GM19351 (cell line): ENCODE measurements around the gene YBX3.

Experiments
- ATAC-seq: cut with Tn5 transposase; IDR thresholded peaks from one replicate; pipeline ENCODE4 v1.9.1; 2021; ENCODE audit warnings: mild to moderate bottlenecking, moderate library complexity; ENCODE audit not compliant: unreplicated experiment

Gene YBX3

DNA sequence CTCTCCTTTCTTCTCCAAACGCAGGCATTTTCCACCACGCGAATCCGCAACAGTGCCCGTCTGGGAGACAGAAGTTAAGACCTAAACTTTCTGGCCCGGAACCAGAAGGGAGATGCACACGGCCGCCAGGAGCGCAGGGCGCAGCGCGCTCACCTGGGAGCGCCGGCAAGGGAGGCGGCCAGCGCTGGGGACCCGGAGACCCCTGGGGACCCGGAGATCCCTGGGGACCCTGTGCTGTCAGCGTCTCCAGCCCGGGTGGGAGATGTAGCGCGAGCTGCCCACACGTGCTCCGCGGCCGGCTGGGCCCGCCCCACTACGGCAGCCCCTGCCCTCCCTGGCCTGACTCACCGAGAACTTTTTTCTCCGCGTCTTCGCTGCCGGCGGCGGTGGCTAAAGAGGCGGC lies 620 bp downstream of the YBX3 start:
- ATAC-seq: peak; percentile 44

GRCh38 chr12:10721651-10722501 lies 1.2 kb downstream of the YBX3 start:
- peak; percentile 32 for ATAC-seq

DNA sequence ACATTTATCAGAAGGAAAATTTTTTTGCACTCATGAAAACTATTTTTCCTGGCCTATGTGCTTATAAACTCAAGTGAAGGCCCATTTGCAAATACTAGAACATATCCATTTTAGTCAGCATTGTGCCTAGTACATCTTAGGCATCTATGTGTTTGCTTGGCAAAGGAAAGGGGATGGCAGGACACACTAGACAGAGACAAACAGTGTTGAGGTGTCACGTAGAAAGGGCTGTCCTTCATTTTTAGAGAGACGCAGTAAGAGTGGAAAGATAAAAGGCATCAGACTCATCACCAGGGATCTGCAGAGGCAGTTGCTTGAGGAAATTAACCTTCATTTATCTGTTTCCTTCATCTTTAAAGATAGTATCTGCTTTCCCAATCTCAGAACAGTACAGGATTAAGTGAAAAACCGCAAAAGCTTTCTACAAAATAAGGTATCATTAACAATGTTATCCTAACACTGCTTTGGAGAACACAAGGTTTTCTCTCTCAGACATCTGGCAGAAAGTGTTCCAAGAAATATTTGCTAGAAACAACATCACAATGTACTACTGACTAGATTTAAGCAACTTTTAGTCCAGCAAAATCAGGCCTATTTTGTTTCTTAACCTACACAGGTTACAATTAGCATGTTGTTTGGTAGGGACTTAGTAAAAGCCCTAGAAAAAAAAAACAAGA lies 2.0 kb downstream of the YBX3 start:
- no peak for ATAC-seq

- ATAC-seq: no peak
These were observed 3.6 kb downstream of the YBX3 start for GRCh38 chr12:10719482-10719881.

GRCh38 chr12:10718279-10718821 lies 4.8 kb downstream of the YBX3 start:
- ATAC-seq: no peak

GRCh38 chr12:10717410-10717809 lies 5.7 kb downstream of the YBX3 start:
- no peak for ATAC-seq

DNA sequence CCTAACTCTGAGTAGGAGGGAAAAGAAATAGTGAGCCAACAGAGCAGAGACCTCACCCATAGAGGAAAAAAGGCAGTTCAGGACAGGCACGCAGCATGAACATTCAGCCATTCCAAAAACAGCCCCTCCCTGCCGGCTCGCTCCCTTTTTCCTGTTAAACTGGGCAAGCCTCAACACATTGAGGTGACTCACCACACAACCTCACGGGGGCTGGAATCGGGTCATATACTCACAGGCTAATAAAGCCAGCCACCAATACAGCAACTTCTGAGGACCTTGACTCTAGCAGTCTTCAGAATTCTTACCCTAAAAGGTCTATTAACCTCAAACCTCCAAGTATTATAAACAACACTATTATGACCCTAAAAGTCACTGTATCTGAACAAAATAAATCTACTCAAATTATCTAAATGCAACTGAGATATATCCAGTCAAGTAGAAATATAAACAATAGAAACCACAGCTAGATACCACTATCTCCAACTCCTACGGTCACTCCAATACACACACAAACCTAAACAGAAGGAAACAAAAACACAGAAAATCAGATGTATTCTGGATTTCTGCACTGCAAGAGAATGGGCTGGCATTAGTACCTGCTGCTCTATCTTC lies 6.3 kb downstream of the YBX3 start:
- ATAC-seq: no peak

GRCh38 chr12:10716277-10716676 lies 6.8 kb downstream of the YBX3 start:
- ATAC-seq: no peak

DNA sequence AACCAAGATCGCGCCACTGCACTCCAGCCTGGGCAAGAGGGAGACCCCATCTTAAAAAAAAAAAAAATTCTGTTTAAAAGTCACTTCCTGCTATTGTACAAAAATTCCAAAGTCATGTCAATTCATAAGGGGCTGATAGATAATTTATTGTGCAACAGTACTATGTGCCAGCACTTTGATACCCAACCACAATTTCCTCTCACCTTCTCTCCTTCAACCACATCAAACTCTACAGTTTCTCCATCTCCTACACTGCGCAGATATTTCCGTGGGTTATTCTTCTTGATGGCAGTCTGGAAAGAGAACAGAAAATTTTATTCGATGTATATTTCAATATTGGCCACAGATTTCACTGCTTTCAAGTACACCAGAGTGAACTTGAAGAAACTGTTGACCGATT lies 7.6 kb downstream of the YBX3 start:
- no peak for ATAC-seq

DNA sequence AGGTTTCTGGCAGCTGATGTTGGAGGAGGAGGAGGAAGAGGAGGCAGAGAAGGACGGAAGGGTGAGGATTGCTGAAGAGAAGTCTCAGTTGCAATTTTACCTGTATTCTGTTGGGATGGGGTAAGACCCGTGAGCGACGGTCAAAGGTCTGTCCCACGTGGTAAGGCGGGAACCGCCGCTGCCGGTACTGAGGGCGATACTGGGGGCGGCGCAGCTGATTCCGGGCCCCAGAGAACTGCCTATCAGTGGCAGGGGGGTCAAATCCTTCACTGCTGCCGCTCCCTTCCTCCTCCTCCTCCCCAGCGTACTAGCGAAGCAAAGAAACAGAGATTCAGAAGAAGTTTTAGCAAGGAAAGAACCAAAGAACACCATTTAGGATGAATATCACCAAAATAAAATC lies 13.3 kb downstream of the YBX3 start:
- ATAC-seq: no peak

GRCh38 chr12:10708862-10709261 lies 14.3 kb downstream of the YBX3 start:
- ATAC-seq: no peak

DNA sequence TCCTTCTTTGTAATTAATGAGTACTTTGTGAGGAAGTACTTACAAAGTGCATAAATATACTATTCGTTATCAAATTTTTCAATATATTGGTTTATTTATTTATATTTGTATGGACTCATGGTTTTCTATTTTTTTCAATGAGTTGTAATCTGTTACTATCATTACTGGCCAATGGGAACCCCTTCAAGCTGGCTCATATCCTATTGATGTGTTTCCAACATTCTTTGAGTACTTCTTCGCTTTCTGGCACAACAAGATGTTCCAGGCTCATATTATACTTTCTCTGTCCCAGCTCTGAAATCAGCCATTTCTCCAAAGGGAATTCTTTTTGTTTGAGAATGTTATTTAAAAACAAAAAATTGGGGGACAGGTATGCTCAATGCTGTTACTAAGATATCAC lies 17.5 kb downstream of the YBX3 start:
- ATAC-seq: no peak

GRCh38 chr12:10701843-10702242 lies 21.3 kb downstream of the YBX3 start:
- no peak for ATAC-seq

GRCh38 chr12:10701131-10701681 lies 21.9 kb downstream of the YBX3 start:
- peak; percentile 74 for ATAC-seq

DNA sequence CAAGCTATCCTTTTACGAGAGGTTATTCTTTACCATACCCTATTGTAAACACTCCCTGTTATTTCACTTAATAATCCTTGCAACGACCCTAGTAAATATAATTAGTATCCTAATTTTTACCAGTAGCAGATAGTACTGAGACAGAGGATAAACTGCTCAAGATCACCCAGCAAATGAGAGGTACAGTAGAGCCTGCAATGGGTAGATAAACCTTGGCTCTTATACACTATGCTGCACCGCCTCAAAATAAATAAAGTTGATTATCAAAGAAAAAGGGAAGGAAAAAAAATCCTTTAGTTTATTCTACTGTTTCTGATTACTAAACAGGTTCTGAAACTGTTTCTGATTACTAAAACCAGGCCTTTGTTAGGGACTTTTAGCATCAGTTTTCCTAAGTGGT lies 22.5 kb downstream of the YBX3 start:
- peak; percentile 9 for ATAC-seq

DNA sequence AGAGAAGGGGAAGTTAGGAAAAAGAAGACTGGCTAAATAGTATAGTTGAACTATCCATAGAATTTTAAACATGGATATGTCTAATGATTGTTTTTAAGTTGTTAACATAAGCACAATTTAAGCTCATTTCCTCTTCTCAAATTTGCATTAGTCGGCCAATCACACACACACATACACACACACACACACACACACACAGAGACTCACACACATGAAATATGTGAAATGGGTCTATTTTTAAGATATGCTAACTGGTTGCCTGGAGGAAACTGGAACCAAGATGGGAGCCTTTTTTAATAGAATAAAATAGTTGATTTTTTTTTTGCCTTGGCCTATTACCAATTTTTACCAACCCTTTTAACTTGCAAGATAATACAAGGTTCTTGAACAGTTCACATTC lies 25.3 kb downstream of the YBX3 start:
- ATAC-seq: no peak

DNA sequence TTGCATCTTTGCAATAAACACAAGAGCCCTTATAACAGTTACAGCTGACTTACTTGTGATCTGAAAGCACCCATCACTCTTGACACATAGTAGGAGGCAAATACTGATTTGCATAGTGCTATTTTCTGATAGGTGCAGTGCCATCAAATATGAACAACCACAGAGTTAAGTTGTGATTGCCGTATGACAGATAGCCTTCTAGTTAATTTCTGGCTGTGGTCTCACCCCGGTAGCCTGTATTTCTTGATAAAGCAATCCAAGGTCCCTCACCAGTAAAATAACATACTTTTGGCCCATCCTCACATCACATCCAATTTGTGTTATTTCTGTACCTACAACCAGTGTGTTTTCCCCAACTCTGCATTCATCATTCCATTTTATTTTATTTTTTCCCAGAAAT lies 26.0 kb downstream of the YBX3 start:
- ATAC-seq: no peak

GRCh38 chr12:10690906-10691305 lies 32.2 kb downstream of the YBX3 start:
- no peak for ATAC-seq

DNA sequence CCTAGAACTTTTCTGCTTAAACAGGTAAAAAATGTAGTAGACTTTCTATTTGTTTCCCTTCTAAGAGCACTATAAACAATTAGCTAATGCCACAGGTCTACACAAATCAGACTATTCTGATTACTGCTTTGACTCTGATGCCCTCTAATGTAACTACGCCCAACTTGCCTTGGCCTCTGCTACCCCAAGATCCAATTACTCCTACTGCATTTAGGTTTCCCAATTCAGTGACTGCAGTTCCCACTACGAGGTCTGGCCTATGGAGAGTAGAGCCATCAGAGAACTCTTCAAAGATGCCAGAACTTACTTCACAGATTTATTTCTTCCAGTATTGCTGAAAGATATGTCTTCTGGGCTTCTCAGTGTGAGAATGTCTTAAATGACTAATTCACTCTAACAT lies 34.0 kb downstream of the YBX3 start:
- no peak for ATAC-seq

GRCh38 chr12:10688042-10688441 lies 35.1 kb downstream of the YBX3 start:
- ATAC-seq: no peak

DNA sequence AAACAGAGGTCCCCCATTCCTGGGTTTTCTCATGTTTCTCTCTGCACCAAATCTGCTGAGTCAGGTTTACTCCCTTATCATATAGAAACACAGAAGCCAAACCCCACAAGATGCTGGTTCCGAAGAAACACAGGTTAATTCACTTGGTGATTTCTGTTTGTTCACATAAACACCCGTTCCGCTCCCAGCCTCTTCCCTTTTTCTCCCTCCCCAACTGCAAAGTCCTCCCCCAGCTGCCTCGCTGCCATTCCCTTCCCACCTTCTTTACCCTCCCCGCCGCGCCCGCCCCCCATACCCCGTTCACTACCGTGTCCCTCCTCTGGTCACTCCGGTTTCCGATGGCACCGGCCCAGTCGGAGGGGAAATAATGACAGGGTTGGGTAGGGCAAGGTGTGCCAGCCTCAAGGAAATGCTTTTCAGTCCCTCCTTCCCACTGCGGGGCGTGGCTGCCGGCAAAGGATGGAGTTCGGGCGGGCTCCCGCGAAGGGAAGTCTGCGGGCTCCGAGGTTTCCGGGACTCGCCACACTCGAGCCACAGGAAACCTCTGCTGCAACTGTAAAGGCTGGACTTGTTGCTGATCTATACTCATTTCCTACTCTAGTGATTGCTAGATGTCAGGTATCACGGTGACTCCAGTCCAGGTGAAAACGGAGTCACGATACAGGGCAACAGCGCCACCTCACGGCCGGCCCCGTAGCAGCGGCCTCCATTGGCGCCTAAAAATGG lies 49.3 kb downstream of the YBX3 start, which contains the start of gene STYK1:
Gene STYK1 (minus strand): TSS at position 394 of the 726 bp plus-strand sequence. CDS start 39,434 bp downstream, outside the sequence.
- ATAC-seq: no peak
